ENCODE results near the gene PAX8.

The PAX8 gene

GRCh38 chr2:113236367-113237159 lies 42.2 kb downstream of the PAX8 start:
- DNase-seq = no peak

GRCh38 chr2:113235347-113236226 lies 43.1 kb downstream of the PAX8 start:
- DNase-seq = peak; percentile 79

- DNase-seq = no peak
Measured at GRCh38 chr2:113234721-113235346, 43.9 kb downstream of the PAX8 start.

DNA sequence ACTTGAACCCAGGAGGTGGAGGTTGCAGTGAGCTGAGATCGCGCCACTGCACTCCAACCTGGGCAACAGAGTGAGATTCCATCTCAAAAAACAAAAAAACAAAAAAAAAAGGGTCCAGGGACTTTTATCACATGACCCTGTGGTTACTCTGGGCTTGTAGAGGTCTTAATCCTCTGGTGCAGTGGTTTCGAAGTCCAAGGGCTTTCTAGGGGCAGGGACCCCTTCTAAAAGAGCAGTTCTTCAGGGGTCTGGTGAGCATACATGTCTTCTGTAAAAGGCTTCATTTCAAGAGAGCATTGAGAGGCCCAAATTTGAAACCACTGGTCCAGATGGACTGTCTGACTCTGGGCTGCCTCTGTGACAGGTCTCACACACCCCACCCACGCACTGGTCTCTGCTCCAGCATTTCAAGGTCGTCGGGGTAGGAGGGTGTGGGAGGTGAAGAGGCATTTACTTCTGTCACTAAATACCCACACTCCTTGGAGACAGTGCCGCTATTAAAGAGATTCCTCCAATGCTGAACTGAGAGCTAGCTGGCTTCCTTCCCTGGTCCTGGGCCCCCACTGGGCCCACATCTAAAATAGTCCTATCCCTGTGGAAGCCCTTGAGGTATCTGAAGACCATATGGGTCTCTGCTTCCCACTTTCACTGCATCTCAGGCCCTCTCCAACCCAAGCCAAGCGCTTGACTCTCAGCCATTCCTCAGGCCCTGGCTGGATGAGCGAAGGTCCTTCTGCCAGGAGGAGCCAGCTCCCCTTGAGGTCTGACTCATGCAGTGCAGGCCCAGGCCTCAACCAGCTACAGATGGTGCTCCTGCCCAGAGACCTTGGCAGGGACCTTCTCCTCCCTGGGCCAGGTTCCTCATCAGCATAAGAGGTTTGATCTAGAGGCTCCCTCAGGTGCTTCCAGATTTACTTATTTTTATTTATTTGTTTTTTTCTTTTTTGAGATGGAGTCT lies 44.8 kb downstream of the PAX8 start:
- no peak for DNase-seq

GRCh38 chr2:113232740-113233139 lies 46.0 kb downstream of the PAX8 start:
- no peak for DNase-seq

GRCh38 chr2:113232123-113232522 lies 46.6 kb downstream of the PAX8 start:
- DNase-seq = no peak

DNA sequence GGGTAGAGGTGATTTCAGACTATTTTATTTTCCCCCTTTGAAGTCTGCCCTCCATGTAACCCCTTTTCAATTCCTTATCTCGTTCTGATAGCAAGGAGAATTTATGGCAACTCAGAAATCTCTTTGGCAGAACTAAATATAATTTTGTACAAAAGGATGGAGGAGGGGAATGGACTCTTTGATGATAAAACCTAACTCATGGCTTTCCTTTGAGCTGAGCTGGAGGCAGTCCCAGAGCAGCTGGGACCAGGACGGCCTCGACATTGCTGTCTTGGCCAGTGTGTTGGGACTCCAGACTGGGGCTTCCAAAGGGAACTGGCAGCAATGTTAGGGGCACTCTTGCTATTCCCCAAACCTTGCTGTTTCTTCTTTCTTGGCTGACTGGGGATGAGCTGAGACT lies 47.7 kb downstream of the PAX8 start:
- DNase-seq = no peak

- no peak for DNase-seq
Measured at GRCh38 chr2:113230531-113230930, 48.2 kb downstream of the PAX8 start.

- no peak for DNase-seq
Measured at GRCh38 chr2:113229795-113230194, 48.9 kb downstream of the PAX8 start.

GRCh38 chr2:113228991-113229716 lies 49.6 kb downstream of the PAX8 start:
- DNase-seq = no peak

DNA sequence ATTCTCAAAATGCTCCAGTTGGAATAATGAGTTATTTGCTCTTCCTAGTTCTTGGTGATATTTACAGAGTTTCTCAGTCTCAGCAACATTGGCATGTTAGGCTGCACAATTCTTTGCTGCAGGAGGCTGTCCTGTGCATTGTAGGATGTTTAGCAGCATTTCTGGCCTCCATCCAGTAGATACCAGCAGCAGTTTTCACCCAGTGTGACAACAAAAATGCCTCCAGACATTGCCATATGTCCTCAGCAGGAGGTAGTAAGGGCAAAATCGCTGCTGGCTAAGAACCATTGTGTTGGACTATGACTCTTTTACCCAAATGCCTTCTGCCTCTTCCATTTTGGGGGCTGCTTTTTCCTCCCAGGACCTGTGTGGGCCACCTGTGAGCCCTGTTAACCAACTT lies 50.4 kb downstream of the PAX8 start:
- DNase-seq = no peak

GRCh38 chr2:113227698-113228097 lies 51.0 kb downstream of the PAX8 start:
- DNase-seq = no peak

DNA sequence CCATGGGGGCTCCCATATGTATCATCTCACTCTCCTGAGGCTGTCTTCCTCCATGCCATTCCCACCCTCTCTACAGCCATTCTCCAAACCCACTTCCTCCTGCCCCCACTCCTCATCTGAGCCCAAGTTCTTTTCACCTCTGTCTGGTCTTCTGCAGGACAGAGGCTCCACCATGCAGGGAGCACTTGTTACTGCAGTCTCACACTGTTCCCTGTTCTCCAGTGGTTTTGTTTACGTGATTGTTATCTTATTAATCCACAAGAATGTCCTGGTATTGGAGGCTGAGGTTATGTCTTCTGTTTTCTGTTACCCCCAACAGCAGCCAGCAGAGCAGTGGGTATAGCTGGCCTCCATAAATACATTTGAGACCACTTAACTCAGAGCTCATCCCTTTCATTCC lies 51.4 kb downstream of the PAX8 start:
- no peak for DNase-seq

DNA sequence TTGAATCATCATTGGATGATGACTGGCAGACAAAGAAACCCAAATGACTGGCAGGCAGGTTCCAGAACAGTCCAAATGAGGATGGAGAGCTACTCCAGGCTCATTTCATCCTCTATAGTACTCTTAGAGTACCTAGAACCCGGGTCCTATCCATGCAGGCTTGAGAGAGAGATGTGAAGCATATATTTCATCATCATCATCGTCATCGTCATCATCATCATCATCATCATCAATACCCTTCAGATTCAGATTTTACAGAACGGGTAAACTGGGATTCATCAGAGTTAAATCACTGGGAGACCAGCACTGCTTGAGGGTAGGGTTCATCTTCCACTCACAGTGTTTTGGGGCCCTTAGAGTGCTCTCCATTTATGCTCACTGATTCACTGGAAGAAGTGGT lies 52.3 kb downstream of the PAX8 start:
- DNase-seq = no peak

- DNase-seq = no peak
Measured at GRCh38 chr2:113225263-113226259, 53.2 kb downstream of the PAX8 start.

DNA sequence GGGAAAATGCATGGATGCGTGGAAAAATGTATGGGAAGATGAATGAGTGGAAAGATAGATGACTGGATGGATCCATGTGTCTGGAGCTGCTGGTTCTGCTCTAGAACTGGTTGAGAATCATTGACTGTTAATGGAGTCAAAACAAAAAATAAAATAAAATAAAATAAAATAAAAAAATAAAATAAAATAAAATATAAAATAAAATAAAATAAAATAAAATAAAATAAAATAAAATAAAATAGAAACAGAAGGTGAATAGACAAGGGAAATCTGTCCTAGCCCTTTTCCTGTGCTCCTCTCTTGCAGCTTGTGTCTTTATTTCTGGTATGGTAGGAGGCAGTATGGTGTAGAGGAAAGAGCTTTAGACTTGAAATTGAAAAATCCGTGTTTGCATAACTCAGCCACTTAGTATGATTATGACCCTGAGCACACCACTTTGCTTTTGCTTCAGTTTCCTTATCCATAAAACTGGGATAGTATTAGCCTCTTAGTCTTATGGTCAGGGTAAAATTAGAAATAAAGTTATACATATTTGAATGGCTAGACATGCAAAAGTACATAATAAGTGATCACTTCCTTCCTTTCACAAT lies 54.0 kb downstream of the PAX8 start:
- no peak for DNase-seq

DNA sequence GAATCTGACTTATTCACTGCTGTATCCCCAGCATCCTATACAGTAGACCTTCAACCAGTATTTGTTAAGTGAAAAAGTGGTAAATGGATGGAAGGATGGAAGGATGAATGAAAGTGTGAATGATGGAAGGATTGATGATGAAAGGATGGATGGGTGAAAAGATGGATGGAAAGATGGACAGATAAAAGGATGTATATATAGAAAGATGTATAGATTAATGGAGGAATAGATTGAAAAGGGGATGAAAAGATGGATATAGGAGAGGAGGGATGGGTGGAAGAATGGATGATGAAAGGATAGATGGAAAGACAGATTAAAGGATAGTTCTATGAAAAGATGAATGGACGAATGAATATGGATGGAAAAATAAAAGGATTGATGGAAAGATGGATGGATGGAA lies 54.9 kb downstream of the PAX8 start:
- no peak for DNase-seq

- no peak for DNase-seq
Measured at GRCh38 chr2:113221846-113222245, 56.9 kb downstream of the PAX8 start.

DNA sequence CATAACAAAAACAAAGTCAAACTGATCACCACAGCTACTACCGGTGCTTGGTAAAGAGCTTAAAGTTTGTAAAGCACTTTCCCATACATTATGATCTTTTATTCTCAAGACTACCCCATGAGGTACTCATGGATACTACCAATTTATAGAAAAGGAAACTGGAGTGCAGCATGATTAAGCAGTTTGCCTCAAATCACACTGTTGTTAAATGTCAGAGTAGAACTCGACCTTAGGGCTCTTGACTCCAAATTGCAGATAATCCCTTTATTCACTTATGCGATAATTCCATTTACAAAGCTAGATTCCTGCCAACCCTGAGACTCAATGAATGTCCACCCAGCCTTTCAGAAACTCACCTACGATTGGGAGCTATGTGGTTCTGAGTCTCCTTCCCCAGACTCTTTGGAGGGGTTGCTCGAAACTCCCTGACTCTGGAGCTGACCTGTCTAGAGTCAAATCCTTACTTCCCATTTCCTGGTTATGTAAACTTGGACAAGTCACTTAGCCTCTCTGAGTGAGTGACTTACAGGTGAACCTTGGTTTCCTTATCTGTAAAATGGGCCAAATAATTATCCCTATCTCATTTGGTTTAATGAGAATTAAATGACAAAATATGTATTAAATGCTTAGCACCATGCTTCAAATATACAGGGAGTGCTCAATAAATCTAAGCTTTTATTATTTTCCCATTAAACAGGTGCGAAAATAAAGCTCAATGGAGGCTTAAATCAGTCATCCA lies 57.6 kb downstream of the PAX8 start:
- no peak for DNase-seq

Data from stimulated activated CD8-positive, alpha-beta memory T cell treated with anti-CD3 and anti-CD28 coated beads, Interleukin-4, amount 100 ng/mL, for 48 hours (primary cell).